ENCODE data around the gene MRPL34. TPM values are rescaled to one million over a fixed set of nuclear protein-coding genes. Genes with fewer than 3 reads are reported as not detected.

The MRPL34 gene
- total and polyA plus RNA-seq, 9 of the 15 experiments (the other 6 are each of a cell fraction or from before 2014, with no cell fraction given) = 11.5 to 256 (median 72.5) TPM

DNA sequence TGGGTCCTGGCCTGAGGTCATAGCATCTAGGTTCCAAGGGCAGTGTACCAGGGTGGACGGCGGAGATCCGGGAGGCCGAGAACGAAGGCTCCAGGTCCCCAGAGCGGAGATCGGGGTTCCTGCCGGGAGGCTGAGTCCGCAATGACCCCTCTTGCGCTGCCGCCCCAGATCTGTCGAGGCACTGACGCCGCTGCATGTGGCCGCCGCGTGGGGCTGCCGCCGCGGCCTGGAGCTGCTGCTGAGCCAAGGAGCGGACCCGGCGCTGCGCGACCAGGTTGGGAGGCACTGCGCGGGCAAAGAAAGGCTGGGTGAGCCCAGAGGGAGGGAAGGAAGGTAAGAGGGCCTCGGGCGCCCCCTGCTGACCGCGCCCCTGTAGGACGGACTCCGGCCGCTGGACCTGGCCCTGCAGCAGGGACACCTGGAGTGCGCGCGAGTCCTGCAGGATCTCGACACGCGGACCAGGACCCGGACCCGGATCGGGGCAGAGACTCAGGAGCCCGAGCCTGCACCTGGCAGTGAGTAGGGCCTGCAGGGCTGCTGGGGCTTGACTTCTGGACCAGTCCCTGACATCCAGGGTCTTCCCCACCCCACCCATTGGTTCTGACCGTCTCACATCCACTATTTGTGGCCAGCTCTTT, 23.1 kb upstream of the MRPL34 start (continued):
- TF ChIP-seq NFE2 (IDR thresholded peaks at IDR 0.05; ENCODE audit: low read depth) (no peak), ZNF518B (CRISPR knock-in tag; IDR thresholded peaks at IDR 0.05) (no peak), PRPF4 (IDR thresholded peaks at IDR 0.05; ENCODE audit: insufficient read depth, low read depth, low read length, poor library complexity, severe bottlenecking) (no peak), ZNF583 (CRISPR knock-in tag; IDR thresholded peaks at IDR 0.05) (peak; percentile 50; the same call in 1 of the 2 replicates), HBP1 (CRISPR knock-in tag; IDR thresholded peaks at IDR 0.05) (no peak), NRF1 (conservative IDR thresholded peaks at IDR 0.05 in 1 of 2, IDR thresholded peaks at IDR 0.05 in 1 of 2) (peak; percentile 81 to 84), TFAM (CRISPR knock-in tag; conservative IDR thresholded peaks at IDR 0.05) (no peak), JUND (IDR thresholded peaks at IDR 0.05; ENCODE audit: borderline replicate concordance, low read depth, low read length) (peak; percentile 39), JUND (tag; IDR thresholded peaks at IDR 0.05; ENCODE audit: borderline replicate concordance, low read depth, low read length) (no peak; the same call in 2 of the 3 replicates), CBX1 (IDR thresholded peaks at IDR 0.05; ENCODE audit: low read depth) (peak; percentile 32; the same call in 1 of the 2 replicates), HLTF (IDR thresholded peaks at IDR 0.05) (no peak), YY1 (IDR thresholded peaks at IDR 0.05; ENCODE audit: borderline replicate concordance in 1 of 3, control insufficient read depth in 1 of 3, extremely low read depth in 1 of 3, insufficient read depth in 3 of 3, insufficient read length in 1 of 3, insufficient replicate concordance in 2 of 3, low read depth in 1 of 3, low read length in 2 of 3) (peak in 2 of 3 experiments; percentile 22 to 43)

Data from K562 (cell line).